ENCODE results near the gene CLDN1.

Gene CLDN1

GRCh38 chr3:190320594-190321362 is 1.5 kb downstream of the CLDN1 start:
- TF ChIP-seq TAF1 (IDR thresholded peaks at IDR 0.05; ENCODE audit: borderline replicate concordance, insufficient read depth, low read length) (no peak), POLR2AphosphoS5 (IDR thresholded peaks at IDR 0.05; ENCODE audit: low read depth, low read length) (no peak), FOXP2 (optimal IDR thresholded peaks at IDR 0.05; ENCODE audit: borderline replicate concordance, extremely low read depth, extremely low read length, insufficient read depth) (no peak), REST (IDR thresholded peaks at IDR 0.05; ENCODE audit: insufficient read depth in 1 of 2, low read depth in 2 of 2, low read length in 2 of 2) (no peak), SIN3A (IDR thresholded peaks at IDR 0.05; ENCODE audit: borderline replicate concordance, insufficient read depth, low read length) (no peak)

GRCh38 chr3:190319660-190320059 is 2.6 kb downstream of the CLDN1 start:
- TF ChIP-seq POLR2AphosphoS5 (IDR thresholded peaks at IDR 0.05; ENCODE audit: low read depth, low read length) (no peak), REST (IDR thresholded peaks at IDR 0.05; ENCODE audit: insufficient read depth in 1 of 2, low read depth in 2 of 2, low read length in 2 of 2) (no peak), SIN3A (IDR thresholded peaks at IDR 0.05; ENCODE audit: borderline replicate concordance, insufficient read depth, low read length) (no peak), TAF1 (IDR thresholded peaks at IDR 0.05; ENCODE audit: borderline replicate concordance, insufficient read depth, low read length) (no peak), FOXP2 (optimal IDR thresholded peaks at IDR 0.05; ENCODE audit: borderline replicate concordance, extremely low read depth, extremely low read length, insufficient read depth) (no peak)

- no peak for TF ChIP-seq REST (IDR thresholded peaks at IDR 0.05; ENCODE audit: insufficient read depth in 1 of 2, low read depth in 2 of 2, low read length in 2 of 2)
- TF ChIP-seq POLR2AphosphoS5 (IDR thresholded peaks at IDR 0.05; ENCODE audit: low read depth, low read length) = no peak
- TF ChIP-seq FOXP2 (optimal IDR thresholded peaks at IDR 0.05; ENCODE audit: borderline replicate concordance, extremely low read depth, extremely low read length, insufficient read depth) = no peak
- TF ChIP-seq TAF1 (IDR thresholded peaks at IDR 0.05; ENCODE audit: borderline replicate concordance, insufficient read depth, low read length) = no peak
- TF ChIP-seq SIN3A (IDR thresholded peaks at IDR 0.05; ENCODE audit: borderline replicate concordance, insufficient read depth, low read length) = no peak
These were observed 3.6 kb downstream of the CLDN1 start for GRCh38 chr3:190318666-190319065.

GRCh38 chr3:190314741-190315140 is 7.5 kb downstream of the CLDN1 start:
- TF ChIP-seq REST (IDR thresholded peaks at IDR 0.05; ENCODE audit: insufficient read depth in 1 of 2, low read depth in 2 of 2, low read length in 2 of 2) = no peak
- TF ChIP-seq TAF1 (IDR thresholded peaks at IDR 0.05; ENCODE audit: borderline replicate concordance, insufficient read depth, low read length) = no peak

- TF ChIP-seq TAF1 (IDR thresholded peaks at IDR 0.05; ENCODE audit: borderline replicate concordance, insufficient read depth, low read length) (no peak), POLR2AphosphoS5 (IDR thresholded peaks at IDR 0.05; ENCODE audit: low read depth, low read length) (no peak)
These were observed 12.8 kb downstream of the CLDN1 start for GRCh38 chr3:190309414-190309813.

Measured in PFSK-1 (cell line).